ENCODE measurements around the gene ACP3. TPM values are rescaled to one million over a fixed set of nuclear protein-coding genes. Genes with fewer than 3 reads are reported as not detected.
"Not testable (repeated sequence)": the region's sequence is repeated elsewhere in the genome, so short reads cannot be mapped to it uniquely, and the experiment has no call there.

The ACP3 gene
- total RNA-seq, 1 donor from 2014 or later: 0.43 TPM

DNA sequence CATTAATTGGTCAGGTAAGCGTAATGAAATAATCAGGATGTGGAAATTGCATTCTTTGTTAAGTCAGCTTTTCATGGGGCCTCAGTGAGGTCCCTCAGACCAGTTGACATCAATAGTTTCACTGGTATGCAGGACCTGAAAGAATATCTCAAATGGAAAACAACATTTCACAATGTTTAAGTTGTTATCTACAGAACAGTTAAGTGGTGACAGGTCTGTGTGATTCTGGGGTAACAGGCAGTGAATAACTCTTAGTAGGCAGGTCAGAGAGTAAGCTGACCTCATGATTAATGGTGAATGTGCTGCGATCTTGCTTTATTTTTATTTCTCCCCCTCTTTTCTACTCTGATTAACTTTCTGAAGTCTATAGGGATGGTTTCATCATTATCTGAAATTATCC, 28.9 kb upstream of the ACP3 start:
- Histone ChIP-seq H3K4me1 (no peaks in the 10 kb centered on the region), H3K4me3 (no peak overlapping the region), H3K36me3 (no peaks in the 10 kb centered on the region), H3K27me3 (no peaks in the 10 kb centered on the region), H3K9me3 (no peaks in the 10 kb centered on the region), H3K27ac (no peak overlapping the region)
- intact Hi-C loops (cut with DNase I): no loop called here
- no peak for TF ChIP-seq CTCF (IDR thresholded peaks at IDR 0.05)
- no peak for DNase-seq (ENCODE audit: low spot score in 2 of 2)

DNA sequence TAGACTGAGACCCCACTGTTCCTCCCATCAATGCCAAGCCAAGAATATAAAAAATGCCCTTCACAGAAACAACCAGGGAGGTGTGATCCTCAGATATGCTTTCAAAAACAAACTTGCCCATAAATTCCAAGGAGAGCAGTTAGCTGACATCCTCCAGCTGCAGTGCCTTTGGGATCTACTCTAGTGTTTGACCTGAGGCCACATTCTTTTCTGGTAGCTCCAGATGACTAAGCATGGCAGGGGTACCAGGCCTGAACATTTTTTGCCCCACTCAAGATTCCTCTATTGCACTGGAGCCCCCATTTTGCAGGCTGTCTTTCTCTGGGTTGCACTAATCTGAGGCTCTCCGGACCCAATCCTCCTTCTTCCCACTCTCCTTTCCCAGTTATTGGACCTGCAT, 27.9 kb upstream of the ACP3 start:
- Histone ChIP-seq H3K4me3 (no peak overlapping the region), H3K9me3 (no peaks in the 10 kb centered on the region), H3K27ac (no peak overlapping the region), H3K36me3 (no peaks in the 10 kb centered on the region), H3K4me1 (no peaks in the 10 kb centered on the region), H3K27me3 (no peaks in the 10 kb centered on the region)
- TF ChIP-seq CTCF (IDR thresholded peaks at IDR 0.05): no peak
- intact Hi-C loops (cut with DNase I): no loop called here
- no peak for DNase-seq (ENCODE audit: low spot score in 2 of 2)

GRCh38 chr3:132290833-132291232, 26.4 kb upstream of the ACP3 start:
- no peak overlapping the region for H3K4me3 ChIP-seq
- intact Hi-C loops (cut with DNase I): no loop called here
- H3K9me3 ChIP-seq: no peaks in the 10 kb centered on the region

GRCh38 chr3:132292042-132292441, 25.2 kb upstream of the ACP3 start:
- no peak for TF ChIP-seq CTCF (IDR thresholded peaks at IDR 0.05)
- Histone ChIP-seq H3K9me3 (no peaks in the 10 kb centered on the region), H3K27me3 (no peaks in the 10 kb centered on the region), H3K4me3 (no peak overlapping the region), H3K4me1 (no peaks in the 10 kb centered on the region), H3K36me3 (no peaks in the 10 kb centered on the region), H3K27ac (no peak overlapping the region)
- intact Hi-C loops (cut with DNase I): no loop called here
- DNase-seq (ENCODE audit: low spot score in 2 of 2): no peak

More at GRCh38 chr3:132290833-132291232, 26.4 kb upstream of the ACP3 start:
- Histone ChIP-seq H3K4me1 (no peaks in the 10 kb centered on the region), H3K27ac (no peak overlapping the region), H3K36me3 (no peaks in the 10 kb centered on the region), H3K27me3 (no peaks in the 10 kb centered on the region)
- DNase-seq (ENCODE audit: low spot score in 2 of 2): no peak
- no peak for TF ChIP-seq CTCF (IDR thresholded peaks at IDR 0.05)

DNA sequence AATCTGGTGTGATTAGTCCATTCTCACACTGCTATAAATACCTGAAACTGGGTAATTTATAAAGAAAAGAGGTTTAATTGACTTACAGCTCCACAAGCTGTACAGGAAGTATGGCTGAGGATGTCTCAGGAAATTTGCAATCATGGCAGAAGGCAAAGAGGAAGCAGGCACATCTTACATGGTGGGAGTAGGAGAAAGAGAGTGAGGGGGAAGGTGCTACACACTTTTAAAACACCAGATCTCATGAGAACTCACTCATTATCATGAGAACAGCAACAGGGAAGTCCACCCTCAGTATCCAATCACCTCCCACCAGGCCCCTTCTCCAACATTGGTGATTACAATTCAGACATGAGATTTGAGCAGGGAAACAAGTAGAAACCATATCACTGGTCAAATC, 24.0 kb upstream of the ACP3 start:
- no peaks in the 10 kb centered on the region for H3K9me3 ChIP-seq
- no peaks in the 10 kb centered on the region for H3K27me3 ChIP-seq
- no peak for DNase-seq (ENCODE audit: low spot score in 2 of 2)
- no peaks in the 10 kb centered on the region for H3K36me3 ChIP-seq
- H3K4me1 ChIP-seq: no peaks in the 10 kb centered on the region
- no peak overlapping the region for H3K4me3 ChIP-seq
- intact Hi-C loops (cut with DNase I): no loop called here
- H3K27ac ChIP-seq: no peak overlapping the region
- no peak for TF ChIP-seq CTCF (IDR thresholded peaks at IDR 0.05)

GRCh38 chr3:132294906-132295305, 22.3 kb upstream of the ACP3 start:
- intact Hi-C loops (cut with DNase I): no loop called here
- Histone ChIP-seq H3K36me3 (no peaks in the 10 kb centered on the region), H3K27me3 (no peaks in the 10 kb centered on the region), H3K4me3 (no peak overlapping the region), H3K27ac (no peak overlapping the region), H3K9me3 (no peaks in the 10 kb centered on the region), H3K4me1 (no peaks in the 10 kb centered on the region)
- no peak for DNase-seq (ENCODE audit: low spot score in 2 of 2)
- TF ChIP-seq CTCF (IDR thresholded peaks at IDR 0.05): no peak

DNA sequence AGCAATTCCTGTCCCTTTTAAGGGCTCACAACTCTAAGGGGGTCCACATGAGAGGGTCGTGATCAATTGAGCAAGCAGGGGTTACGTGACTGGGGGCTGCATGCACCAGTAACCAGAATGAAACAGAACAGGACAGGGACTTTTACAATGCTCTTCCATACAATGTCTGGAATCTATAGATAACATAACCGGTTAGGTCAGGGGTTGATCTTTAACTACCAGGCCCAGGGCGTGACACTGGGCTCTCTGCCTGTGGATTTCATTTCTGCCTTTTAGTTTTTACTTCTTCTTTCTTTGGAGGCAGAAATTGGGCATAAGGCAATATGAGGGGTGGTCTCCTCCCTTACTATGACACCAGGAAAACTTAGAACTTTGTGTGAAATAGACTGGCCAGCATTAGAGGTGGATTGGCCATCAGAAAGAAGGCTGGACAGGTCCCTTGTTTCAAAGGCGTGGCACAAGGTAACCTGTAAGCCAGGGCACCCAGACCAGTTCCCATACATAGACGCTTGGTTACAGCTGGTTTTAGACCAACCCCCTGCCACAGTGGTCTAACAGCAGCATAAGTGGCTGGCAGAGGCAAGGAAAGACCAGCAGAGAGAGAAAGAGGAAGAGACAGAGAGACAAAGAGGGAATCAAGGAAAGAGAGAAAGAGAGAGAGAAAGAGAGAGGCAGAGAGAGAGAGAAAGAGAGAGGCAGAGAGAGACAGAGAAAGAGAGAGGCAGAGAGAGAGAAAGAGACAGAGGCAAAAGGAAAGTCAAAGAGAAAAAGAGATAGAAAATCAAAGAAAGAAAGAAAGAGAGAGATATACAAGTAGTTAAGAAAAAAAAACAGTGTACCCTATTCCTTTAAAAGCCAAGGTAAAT, 13.6 kb upstream of the ACP3 start:
- H3K27ac ChIP-seq; intact Hi-C loops (cut with DNase I); DNase-seq (ENCODE audit: low spot score in 2 of 2); H3K4me1 ChIP-seq; H3K9me3 ChIP-seq; H3K27me3 ChIP-seq; H3K4me3 ChIP-seq; H3K36me3 ChIP-seq: not testable (repeated sequence)

DNA sequence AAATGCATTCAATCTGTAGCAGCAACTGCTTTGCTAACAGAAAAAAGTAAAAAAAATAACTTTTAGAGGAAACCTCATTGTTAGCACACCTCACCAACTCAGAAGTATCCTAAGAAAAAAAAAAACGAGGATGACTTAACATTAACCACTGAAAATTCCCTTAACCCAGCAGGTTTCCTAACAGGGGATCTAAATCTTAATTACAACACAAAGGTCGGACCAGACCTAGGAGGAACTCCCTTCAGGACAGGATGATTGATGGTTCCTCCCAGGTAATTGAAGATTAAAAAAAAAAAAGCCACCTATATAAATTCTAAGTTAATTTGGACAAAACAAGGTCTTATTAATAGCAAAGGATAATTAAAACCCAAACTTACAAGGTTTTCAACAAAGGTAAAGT, 12.9 kb upstream of the ACP3 start:
- H3K9me3 ChIP-seq; H3K27me3 ChIP-seq; intact Hi-C loops (cut with DNase I); H3K27ac ChIP-seq; H3K36me3 ChIP-seq; H3K4me1 ChIP-seq; H3K4me3 ChIP-seq; DNase-seq (ENCODE audit: low spot score in 2 of 2): not testable (repeated sequence)
